NCI-H2029 treated with DMSO at 0.1 percent for 48 hours (cell line): ENCODE results near the gene SMAD1.

Experiments used
- DNase-seq: peaks from one replicate; lab custom pipeline; 2025; lab: John Stamatoyannopoulos, UW

Gene SMAD1

GRCh38 chr4:145489556-145489955 lies 7.9 kb downstream of the SMAD1 start:
- no peak for DNase-seq

GRCh38 chr4:145490361-145490760 lies 8.7 kb downstream of the SMAD1 start:
- DNase-seq = no peak

- DNase-seq = no peak
Observed at GRCh38 chr4:145490796-145491195, 9.1 kb downstream of the SMAD1 start.

- DNase-seq = no peak
Observed at GRCh38 chr4:145492376-145492775, 10.7 kb downstream of the SMAD1 start.

GRCh38 chr4:145493166-145493565 lies 11.5 kb downstream of the SMAD1 start:
- DNase-seq = no peak

DNA sequence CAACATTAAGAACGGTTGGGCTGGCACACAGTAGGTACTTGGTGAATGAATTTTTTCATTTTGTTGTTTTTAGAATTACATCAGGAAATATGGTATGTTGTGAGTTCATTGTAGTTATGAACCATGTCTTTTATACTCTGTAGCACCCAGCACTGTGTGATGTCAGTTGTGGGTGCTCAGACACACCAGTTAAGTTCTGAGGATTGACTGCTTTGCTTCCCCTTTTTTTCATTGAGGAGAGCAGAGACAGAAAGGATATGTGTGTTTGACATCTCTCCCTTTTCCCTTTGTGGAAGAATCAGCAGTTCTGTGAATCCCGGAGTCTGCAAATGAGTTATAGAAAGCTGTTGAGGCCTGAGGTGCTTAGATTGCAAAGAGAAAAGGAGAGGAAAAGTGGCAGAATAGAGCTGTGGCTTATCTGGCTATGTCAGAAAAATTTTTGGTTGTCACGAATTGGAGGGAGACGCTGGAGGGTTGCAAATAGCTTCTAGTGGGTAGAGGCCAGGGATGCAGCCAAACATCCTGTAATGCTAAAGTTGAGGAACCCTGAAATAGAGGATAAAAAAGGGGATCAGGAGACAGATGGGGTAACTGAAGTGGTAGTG lies 13.1 kb downstream of the SMAD1 start:
- DNase-seq = no peak

- no peak for DNase-seq
Observed at GRCh38 chr4:145496292-145496691, 14.6 kb downstream of the SMAD1 start.

GRCh38 chr4:145497199-145498149 lies 15.8 kb downstream of the SMAD1 start:
- no peak for DNase-seq

DNA sequence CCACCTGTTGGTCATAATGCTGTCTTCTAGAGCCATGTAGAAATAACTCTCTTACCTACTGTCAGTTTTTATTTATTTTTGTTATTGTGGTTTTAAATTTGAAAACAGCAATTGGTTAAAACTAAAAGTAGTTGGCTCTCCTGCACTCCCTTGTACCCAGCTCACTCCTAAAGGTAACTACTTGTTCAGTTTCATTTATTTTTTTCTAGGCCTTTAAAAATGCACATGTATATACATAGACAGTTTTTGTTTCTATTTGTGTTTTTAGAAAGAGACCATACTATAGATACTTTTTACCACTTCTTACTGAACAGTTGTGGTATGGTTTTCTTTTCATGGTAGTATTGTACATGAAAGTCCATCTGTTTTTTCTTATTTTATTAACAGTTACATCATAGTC lies 16.8 kb downstream of the SMAD1 start:
- DNase-seq = no peak

- DNase-seq = no peak
Observed at GRCh38 chr4:145501051-145501660, 19.5 kb downstream of the SMAD1 start.

DNA sequence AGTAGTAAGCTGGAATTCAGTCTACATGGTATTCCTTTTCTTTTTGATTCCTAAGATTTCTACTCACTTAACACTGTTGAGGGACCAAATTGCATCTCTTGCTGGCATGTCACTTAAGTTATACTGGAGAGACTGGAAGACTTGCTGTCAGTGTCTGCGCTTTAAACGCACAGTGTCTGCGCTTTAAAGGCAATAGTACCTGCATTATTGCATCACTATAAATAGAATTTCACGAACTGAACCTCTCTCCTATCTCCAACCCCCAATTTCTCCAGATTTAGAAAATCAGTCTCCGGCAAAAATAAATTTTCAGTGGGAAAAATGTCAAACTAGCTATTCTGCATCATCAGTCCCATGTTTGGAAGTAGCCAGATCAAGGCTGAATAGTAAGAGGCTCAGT lies 21.2 kb downstream of the SMAD1 start:
- DNase-seq = no peak

DNA sequence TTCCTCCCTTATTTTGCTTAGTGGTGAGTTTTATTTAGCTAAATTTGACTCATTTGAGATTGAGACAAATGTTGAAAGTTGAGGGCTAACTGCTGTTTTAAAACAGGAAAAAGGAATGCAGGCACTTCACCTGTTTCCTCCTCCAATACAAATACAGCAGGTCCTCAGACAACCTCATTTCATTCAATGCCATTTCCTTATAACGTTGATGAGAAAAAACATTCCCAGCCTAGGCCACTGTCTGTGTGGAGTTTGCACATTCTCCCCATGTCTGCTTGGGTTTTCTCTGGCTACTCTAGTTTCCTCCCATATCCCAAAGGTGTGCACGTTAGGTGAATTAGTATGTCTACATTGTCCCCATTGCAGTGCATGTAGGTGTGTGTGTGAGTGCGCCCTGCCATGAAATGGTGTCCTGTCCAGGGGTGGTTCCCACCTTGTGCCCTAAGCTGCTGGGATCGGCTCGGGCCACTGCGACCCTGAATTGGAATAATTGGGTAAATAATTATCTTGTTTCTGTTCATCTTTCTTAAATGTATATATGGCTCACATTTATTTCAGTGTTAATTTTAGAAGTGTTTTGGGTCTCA lies 21.9 kb downstream of the SMAD1 start:
- DNase-seq = peak; percentile 7

- DNase-seq = no peak
Observed at GRCh38 chr4:145505995-145506394, 24.3 kb downstream of the SMAD1 start.

DNA sequence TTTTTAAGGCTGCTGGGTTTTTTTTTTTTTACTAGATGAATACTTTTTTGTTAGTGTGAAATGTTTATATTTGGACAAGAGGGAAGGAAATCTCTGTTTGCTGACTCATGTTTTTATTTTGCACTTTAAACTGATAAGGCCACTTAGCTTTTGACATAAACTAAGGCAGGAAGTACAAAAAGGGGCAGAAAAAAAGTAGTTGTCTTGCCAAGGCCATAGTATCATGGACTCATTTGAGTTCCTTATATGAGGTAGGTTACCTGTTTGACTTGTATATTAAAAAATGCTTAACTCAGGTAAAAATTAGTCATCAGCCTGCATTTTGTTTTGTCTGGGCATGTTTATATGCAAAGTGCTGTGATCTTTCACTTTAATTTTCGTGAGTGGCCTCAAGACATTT lies 26.0 kb downstream of the SMAD1 start:
- no peak for DNase-seq

DNA sequence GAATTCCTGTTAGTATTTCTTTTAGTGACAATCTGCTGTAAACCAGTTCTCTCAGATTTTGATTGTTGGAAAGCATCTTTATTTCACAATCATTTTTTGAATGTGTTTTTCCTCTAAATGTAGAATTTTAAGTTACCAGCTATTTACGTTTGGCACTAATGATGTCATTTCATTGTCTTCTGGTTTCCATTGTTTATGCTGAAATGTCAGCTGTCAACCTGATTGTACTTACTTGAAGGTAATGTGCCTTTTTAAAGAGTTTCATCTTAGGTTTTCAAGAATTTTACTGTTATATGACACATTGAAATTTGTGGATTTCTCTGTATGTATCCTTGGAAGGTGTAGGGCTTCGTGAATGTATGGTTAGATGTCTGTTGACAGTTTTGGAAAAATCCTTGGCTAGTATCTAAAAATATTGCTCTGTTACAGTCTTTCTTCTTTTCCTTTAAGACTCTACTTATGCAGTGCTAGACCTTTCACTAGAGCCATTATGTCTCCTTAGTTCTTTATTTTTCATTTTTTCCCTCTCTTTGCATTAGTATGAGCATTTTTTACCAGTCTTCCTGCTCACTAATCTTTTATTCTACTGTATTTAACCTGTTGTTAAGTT lies 30.4 kb downstream of the SMAD1 start:
- no peak for DNase-seq

GRCh38 chr4:145513020-145513621 lies 31.5 kb downstream of the SMAD1 start:
- no peak for DNase-seq

- no peak for DNase-seq
Observed at GRCh38 chr4:145520172-145520571, 38.5 kb downstream of the SMAD1 start.

GRCh38 chr4:145521282-145521681 lies 39.6 kb downstream of the SMAD1 start:
- DNase-seq = no peak

- no peak for DNase-seq
Observed at GRCh38 chr4:145523117-145523516, 41.5 kb downstream of the SMAD1 start.

- no peak for DNase-seq
Observed at GRCh38 chr4:145524552-145524951, 42.9 kb downstream of the SMAD1 start.

- no peak for DNase-seq
Observed at GRCh38 chr4:145525291-145525740, 43.7 kb downstream of the SMAD1 start.

DNA sequence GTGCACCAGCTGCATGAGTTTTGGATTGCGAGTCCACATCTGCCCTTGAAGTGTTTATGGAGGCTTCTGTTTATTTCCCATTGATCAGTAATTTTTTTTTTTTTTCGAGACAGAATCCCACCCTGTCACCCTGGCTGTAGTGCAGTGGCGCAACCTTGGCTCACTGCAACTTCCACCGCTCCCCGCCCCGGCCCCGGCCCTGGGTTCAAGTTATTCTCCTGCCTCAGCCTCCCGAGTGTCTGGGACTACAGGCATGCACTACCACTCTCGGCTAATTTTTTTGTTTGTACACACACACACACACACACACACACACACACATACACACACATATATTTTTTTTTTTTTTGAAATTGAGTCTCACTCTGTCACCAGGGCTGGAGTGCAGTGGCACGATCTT lies 46.1 kb downstream of the SMAD1 start:
- no peak for DNase-seq
